SU-DHL-6 (cell line): ENCODE data around the gene DUSP9.

ENCODE experiments used
- CTCF ChIP-seq: fragments of 200-600 bp; sonication (generic); IDR thresholded peaks from one replicate; pipeline ENCODE4 v1.5.1; 2017; ENCODE audit warnings: antibody characterized with exemption, mild to moderate bottlenecking, low read length, moderate library complexity; ENCODE audit not compliant: insufficient read depth, poor library complexity, severe bottlenecking
- EZH2phosphoT487 ChIP-seq: fragments of 200-600 bp; sonication (generic), shearing (Covaris generic); conservative IDR thresholded peaks from 2 replicates; pipeline ENCODE4 v1.6.1; 2018; ENCODE audit warnings: mild to moderate bottlenecking, antibody characterized with exemption, low read length, moderate library complexity, mixed read lengths

GRCh38 chrX:153673428-153674218 lies 26.6 kb downstream of the DUSP9 start, which contains the start of gene PNCK:
- TF ChIP-seq CTCF (no peak), EZH2phosphoT487 (no peak)
